HUES6 (cell line): Measurements from ENCODE around the gene SGF29.
"Not testable (repeated sequence)": the region's sequence is repeated elsewhere in the genome, so short reads cannot be mapped to it uniquely, and the experiment has no call there.

Experiments
- H3K27ac ChIP-seq: 2 replicates; pipeline ENCODE4 v1.7.0; 2013; ENCODE audit warnings: low read depth, mild to moderate bottlenecking, low read length, inconsistent platforms
- H3K27me3 ChIP-seq: 2 replicates; pipeline ENCODE4 v1.6.1; 2013; ENCODE audit warnings: low read length; ENCODE audit not compliant: control insufficient read depth, insufficient read depth
- H3K36me3 ChIP-seq: 2 replicates; pipeline ENCODE4 v1.6.1; 2013; ENCODE audit warnings: low read length; ENCODE audit not compliant: control insufficient read depth, insufficient read depth
- H3K4me1 ChIP-seq: 2 replicates; pipeline ENCODE4 v1.6.1; 2013; ENCODE audit warnings: low read length; ENCODE audit not compliant: control insufficient read depth, insufficient read depth
- H3K4me3 ChIP-seq: 2 replicates; pipeline ENCODE4 v1.5.1; 2013; ENCODE audit warnings: low read depth, low read length
- H3K9ac ChIP-seq: one replicate; pipeline ENCODE4 v1.6.1; 2013; ENCODE audit warnings: mild to moderate bottlenecking, low read length
- H3K9me3 ChIP-seq: 2 replicates; pipeline ENCODE4 v1.6.1; 2013; ENCODE audit warnings: low read depth, low read length; ENCODE audit not compliant: control insufficient read depth, insufficient read depth

SGF29 gene

DNA sequence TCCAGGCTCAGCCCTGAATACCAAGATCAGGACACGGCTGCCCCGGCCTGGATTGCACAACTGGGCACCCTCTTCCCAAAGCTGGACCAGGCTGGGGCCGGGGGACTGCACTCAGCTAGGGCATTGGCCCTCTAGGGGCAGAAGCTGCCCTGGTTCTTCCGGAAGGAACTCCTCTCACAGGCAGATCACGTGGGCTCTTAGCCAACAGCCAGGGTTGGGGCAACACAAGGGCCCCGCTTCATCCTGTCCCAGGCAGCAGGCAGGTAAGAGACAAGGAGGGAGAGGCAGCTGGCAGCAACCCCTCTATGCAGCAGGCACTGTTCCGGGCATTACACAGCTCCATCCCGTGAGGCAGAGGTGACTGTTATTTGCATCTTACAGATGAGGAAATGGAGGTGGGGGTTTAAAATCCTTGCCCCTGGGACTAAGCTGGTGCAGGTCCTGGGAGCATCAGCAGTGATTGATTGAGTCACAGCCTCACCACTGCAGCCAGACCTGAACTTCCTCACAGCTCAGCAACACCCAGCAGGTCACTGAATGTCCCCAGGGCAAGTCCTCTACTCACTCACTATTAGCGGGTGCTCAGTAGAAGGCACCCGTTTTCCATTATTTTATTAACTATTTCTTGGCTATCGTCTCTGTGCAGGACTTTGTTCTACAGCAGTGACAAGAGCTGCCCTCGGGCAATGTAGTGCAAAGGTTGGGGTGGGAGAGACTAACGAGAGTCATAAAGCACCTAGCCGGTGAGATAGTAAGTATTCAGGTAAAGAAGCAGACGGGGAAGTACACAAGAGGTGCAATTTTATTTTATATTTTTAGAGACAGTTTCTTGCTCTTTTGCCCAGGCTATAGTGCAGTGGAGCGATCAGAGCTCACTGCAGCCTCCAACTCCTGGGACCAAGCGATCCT is 45.9 kb downstream of the SGF29 start:
- H3K4me1 ChIP-seq: peaks cover 20% of the 10 kb centered on the region
- not testable (repeated sequence) for H3K9ac ChIP-seq, H3K9me3 ChIP-seq, H3K27me3 ChIP-seq, H3K4me3 ChIP-seq, H3K36me3 ChIP-seq, H3K27ac ChIP-seq

DNA sequence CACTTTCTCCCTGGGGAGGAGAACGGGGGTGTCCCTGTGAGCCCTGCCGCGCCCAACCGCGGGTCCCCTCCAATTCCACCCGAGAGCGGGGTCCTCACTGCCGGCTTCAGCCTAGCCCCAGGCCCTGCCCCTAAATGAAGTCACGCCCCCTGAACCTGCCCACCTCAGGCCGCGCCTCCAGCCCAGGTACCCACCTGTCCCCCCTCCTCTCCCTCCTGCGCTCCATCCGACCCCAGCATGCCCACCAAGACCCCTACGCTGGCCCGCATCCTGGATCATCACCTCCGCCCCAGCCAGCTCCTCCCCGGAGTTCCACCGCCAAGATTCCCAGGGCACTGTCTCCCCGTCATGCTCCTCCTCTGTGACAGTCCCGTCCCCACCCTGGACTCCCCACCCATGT is 47.2 kb downstream of the SGF29 start:
- not testable (repeated sequence) for H3K36me3 ChIP-seq, H3K27ac ChIP-seq, H3K9me3 ChIP-seq, H3K4me3 ChIP-seq, H3K27me3 ChIP-seq, H3K9ac ChIP-seq
- peaks cover 20% of the 10 kb centered on the region for H3K4me1 ChIP-seq

DNA sequence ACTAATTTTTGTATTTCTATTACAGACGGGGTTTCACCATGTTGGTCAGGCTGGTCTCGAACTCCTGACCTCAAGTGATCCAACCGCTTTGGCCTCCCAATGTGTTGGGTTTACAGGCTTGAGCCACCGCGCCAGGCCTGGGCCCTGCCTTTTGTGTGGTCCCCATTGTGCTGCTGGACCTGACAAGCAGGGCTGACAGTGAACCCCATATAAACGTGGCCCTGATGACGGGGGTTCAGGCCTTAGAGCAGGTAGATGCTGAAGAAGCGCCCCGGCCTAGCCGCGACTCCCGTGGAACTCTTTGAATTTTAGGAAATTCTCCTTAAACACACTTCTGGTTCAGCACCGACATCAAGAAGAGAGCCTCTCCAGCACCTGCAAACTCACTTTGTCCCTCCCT is 47.9 kb downstream of the SGF29 start:
- H3K9me3 ChIP-seq, H3K27ac ChIP-seq: not testable (repeated sequence)
- peaks cover 16% of the 10 kb centered on the region for H3K4me1 ChIP-seq

DNA sequence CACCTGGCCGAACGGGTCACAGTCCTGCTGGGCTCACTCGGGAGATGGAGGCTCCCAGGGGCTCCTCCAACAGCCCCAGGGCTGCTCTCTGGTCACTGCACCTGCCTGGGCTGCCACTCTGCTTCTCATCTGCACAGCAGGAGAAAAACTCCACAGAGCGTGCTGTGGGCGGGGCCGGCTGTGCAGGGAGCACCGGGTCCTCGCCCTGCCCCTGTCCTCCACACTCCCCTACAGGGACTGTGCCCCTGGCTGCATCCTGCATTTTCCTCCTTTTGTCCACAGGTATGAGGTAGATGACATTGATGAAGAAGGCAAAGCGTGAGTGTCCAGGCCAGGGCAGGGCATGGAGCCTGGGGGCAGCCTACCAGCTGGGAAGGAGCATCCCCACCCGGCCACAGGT is 48.3 kb downstream of the SGF29 start:
- H3K9me3 ChIP-seq, H3K27me3 ChIP-seq, H3K9ac ChIP-seq, H3K4me3 ChIP-seq, H3K36me3 ChIP-seq, H3K27ac ChIP-seq: not testable (repeated sequence)
- peaks cover 12% of the 10 kb centered on the region for H3K4me1 ChIP-seq

More for the DNA sequence above, 47.9 kb downstream of the SGF29 start:
- not testable (repeated sequence) for H3K27me3 ChIP-seq, H3K36me3 ChIP-seq, H3K9ac ChIP-seq, H3K4me3 ChIP-seq

DNA sequence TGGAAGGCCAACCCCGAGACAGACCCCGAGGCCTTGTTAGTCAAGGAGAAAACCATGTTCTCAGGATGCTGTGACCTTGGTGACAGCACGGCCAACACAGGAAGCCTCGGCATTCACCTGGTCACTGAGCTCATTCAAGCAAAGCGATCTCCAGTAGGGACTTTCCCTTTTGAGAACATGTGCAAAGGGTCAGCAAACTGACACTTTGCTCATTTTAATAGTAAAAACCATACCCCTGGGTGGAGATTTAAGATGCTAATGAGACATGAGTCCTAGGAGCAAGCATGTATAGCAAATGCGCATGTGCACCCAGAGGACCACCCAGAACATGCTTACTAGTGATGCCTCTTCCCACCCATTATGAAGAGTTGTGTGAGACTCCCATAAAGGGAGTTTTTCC is 48.8 kb downstream of the SGF29 start:
- Histone ChIP-seq H3K27me3 (no peaks in the 10 kb centered on the region), H3K9ac (no peak overlapping the region), H3K9me3 (no peaks in the 10 kb centered on the region), H3K4me3 (no peak overlapping the region), H3K36me3 (no peaks in the 10 kb centered on the region), H3K27ac (no peak overlapping the region), H3K4me1 (peaks cover 7% of the 10 kb centered on the region)

DNA sequence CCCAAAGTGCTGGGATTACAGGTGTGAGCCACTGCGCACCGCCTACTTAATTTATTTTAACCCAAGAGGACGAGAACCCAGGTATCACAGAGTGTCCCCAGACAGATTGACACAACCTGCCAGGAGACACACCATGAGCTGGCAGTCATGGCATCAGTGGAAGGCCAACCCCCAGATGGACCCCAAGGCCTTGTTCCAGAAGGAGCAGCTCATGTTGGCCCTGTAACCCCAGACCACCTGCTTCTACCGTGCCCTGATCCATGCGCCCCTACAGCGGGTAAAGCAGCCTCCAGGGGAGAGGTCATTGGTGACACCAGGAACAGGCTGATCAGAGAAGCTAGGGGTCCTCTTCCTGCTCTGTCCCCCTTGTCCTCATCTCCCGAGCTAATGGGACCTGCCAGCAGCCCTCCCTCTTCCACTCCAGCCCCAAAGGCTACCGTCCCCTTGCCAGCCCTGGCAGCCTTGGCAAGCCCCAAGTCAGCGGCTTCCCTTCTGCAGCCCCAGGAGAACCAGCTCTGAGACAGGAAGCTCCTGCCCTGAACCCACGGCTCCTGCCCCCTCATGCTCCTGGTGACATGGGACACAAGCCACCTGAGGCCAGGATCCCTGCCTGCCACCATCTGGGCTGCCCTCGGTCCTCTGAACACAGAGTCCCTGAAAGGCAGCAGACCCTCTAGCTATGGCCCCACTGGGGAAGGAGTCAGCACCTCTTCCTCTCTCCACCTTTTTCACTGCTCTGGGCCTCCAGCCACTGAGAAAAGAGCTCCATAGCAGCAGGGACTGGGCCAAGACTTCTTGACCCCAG is 49.9 kb downstream of the SGF29 start:
- Histone ChIP-seq H3K27ac (no peak overlapping the region), H3K9me3 (no peaks in the 10 kb centered on the region), H3K9ac (no peak overlapping the region), H3K4me1 (no peaks in the 10 kb centered on the region), H3K27me3 (no peaks in the 10 kb centered on the region), H3K4me3 (no peak overlapping the region), H3K36me3 (no peaks in the 10 kb centered on the region)

DNA sequence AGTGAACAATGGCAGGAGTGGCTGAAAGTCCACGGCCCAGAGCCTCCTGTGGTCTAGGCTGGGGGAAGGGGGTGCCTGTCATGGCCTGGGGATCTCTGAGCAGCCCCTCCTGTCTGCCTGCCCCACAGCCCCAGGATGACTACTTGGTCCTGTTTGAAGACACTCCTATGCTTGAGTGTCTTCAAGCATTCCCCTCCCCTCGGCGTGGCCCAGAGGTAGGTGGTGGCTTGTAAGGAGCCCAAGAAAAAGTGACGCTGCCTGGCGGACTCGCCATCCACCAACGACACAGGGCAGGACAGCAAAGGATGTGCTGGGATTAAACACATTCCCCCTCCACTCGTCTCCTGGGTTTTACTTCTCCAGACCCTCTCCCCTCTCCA is 50.5 kb downstream of the SGF29 start:
- H3K4me1 ChIP-seq: peaks cover 3% of the 10 kb centered on the region; the same call in 1 of the 2 replicates
- H3K27me3 ChIP-seq: no peaks in the 10 kb centered on the region
- H3K9me3 ChIP-seq: no peaks in the 10 kb centered on the region
- H3K36me3 ChIP-seq: no peaks in the 10 kb centered on the region
- H3K27ac ChIP-seq: no peak overlapping the region
- no peak overlapping the region for H3K4me3 ChIP-seq
- H3K9ac ChIP-seq: no peak overlapping the region

DNA sequence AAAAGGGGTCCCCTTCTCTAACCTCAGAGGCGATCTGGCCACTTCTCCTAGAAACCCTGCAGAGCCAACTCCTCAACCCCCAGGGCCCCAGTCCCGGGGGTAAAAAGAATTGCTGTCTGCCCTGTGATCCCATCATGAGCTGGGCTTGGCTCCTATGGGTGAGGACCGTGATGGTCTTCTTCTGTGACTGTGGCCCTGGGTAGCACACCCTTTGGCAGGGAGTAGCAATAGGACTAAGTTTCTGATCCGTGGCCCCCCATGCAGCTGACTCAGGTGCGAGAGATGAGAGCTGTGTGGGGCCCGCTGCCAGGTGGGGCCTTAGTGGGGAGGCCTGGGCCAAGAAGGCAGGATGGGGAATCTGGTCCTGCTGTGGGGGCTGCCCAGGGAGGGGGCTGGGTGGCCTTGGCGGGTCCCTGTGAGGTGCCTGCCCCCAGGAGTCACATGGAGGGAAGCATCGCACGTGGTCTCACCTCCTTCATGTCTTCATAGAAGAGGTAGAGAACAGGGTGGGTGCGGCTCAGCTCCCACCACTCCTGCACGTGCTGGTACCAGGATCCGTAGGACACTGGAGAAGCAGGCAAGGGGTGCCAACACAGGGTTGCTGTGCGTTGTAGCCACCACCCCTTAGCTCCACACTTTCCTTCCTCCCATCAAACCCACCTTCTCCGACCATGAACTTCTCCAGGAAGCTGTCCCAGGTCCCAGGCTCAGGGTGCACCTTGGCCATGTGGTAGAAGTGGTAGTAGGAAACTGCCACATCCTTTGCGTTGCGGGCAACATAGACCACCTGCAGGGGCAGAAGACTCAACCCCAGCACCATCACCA is 52.8 kb downstream of the SGF29 start:
- no peaks in the 10 kb centered on the region for H3K27me3 ChIP-seq
- peaks cover 19% of the 10 kb centered on the region for H3K4me1 ChIP-seq
- H3K9me3 ChIP-seq: no peaks in the 10 kb centered on the region
- H3K9ac ChIP-seq: no peak overlapping the region
- H3K4me3 ChIP-seq: no peak overlapping the region
- H3K27ac ChIP-seq: no peak overlapping the region
- H3K36me3 ChIP-seq: no peaks in the 10 kb centered on the region

DNA sequence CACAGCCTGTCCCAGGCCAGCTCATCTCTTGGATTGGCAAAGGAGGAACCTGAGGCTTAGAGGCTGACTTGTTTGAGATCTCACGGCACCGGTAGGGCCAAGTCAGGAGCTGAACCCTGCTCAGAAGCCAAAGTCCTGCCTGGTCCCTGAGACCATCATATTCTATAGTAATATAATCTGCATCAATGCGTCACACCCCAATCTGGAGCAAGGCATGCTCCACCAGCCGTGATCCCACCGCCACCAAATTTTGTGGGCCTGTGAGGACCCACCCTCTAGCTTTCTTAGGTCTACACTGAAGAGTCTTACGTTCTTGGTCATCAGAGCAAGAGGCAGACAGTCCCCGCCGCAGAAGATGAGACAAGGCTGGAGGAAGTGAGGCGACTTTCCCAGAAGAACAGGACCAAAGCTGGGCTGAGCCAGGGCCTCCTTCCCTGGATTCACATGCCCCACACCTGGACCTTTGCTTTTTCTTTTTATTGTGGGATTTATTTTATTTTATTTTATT is 53.5 kb downstream of the SGF29 start:
- Histone ChIP-seq H3K4me1 (peaks cover 19% of the 10 kb centered on the region), H3K27me3 (no peaks in the 10 kb centered on the region), H3K36me3 (no peaks in the 10 kb centered on the region), H3K27ac (no peak overlapping the region), H3K9me3 (no peaks in the 10 kb centered on the region), H3K4me3 (no peak overlapping the region), H3K9ac (no peak overlapping the region)

DNA sequence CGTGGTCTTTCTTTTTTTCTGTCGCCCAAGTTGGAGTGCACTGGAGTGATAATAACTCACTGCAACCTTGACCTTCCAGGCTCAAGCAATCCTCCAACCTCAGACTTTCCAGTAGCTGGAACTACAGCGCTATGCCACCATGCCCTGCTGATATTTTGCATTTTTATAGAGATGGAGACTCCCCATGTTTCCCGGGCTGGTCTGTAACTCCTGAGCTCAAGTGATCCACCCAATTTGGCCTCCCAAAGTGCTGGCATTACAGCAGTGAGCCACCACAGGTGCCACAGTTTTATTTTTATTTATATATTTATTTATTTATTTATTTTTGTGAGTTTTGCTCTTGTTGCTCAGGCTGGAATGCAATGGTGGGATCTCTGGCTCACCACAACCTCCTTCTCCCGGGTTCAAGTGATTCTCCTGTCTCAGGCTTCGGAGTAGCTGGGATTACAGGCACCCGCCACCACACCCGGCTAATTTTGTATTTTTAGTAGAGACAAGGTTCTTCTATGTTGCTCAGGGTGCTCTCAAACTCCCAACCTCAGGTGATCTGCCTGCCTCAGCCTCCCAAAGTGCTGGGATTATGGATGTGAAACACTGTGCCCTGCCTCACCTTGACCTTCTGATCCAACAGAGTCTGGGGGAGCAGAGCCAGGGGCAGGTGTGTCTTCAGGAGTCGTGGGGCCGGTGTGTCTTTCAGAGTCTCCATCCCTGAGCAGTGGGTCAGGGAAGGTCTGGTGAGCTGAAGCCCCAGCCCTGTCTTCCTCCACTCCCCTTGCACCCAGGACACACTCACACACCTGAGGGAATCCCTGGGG is 54.2 kb downstream of the SGF29 start:
- H3K27ac ChIP-seq: not testable (repeated sequence)

More for the DNA sequence above, 54.2 kb downstream of the SGF29 start:
- H3K4me3 ChIP-seq, H3K9ac ChIP-seq, H3K27me3 ChIP-seq, H3K36me3 ChIP-seq, H3K9me3 ChIP-seq: not testable (repeated sequence)
- peaks cover 19% of the 10 kb centered on the region for H3K4me1 ChIP-seq
